CD4-positive, alpha-beta memory T cell (primary cell): ENCODE results near the gene HOMER2. TPM values are rescaled to one million over a fixed set of nuclear protein-coding genes. Genes with fewer than 3 reads are reported as not detected.
A peak's percentile ranks its signal among the peaks of the same experiment; 100 is the strongest.

ENCODE experiments used
- CTCF ChIA-PET: fragments of 350-600 bp; sonication (Branson Sonifier 250); formaldehyde crosslinking; loops from one replicate; lab custom pipeline; 2021; ENCODE audit warnings: inconsistent platforms; ENCODE audit not compliant: partially characterized antibody; lab: Charles Lee
- POLR2A ChIA-PET: fragments of 350-600 bp; sonication (Branson Sonifier 250); formaldehyde crosslinking; loops from one replicate; lab custom pipeline; 2021; ENCODE audit not compliant: partially characterized antibody; lab: Charles Lee
- DNase-seq, 5 donors: peaks; one replicate each; pipeline versions ENCODE4 v3.0.0 to v3.0.0-alpha.2; 2020 to 2022; ENCODE audit warnings: mixed read lengths in 1 of 5
- H3K27ac ChIP-seq: one replicate; pipeline ENCODE4 v1.7.0; 2013; ENCODE audit warnings: low read depth, low read length
- H3K27me3 ChIP-seq: 2 replicates; pipeline ENCODE4 v1.7.0; 2013; ENCODE audit warnings: mild to moderate bottlenecking, low read length, moderate library complexity; ENCODE audit not compliant: insufficient read depth
- H3K36me3 ChIP-seq: 2 replicates; pipeline ENCODE4 v1.7.0; 2013; ENCODE audit warnings: mild to moderate bottlenecking, low read length, moderate library complexity; ENCODE audit not compliant: insufficient read depth
- H3K4me1 ChIP-seq: 2 replicates; pipeline ENCODE4 v1.7.0; 2013; ENCODE audit warnings: mild to moderate bottlenecking, low read length, moderate library complexity; ENCODE audit not compliant: insufficient read depth
- H3K4me3 ChIP-seq, 2 donors: one replicate each; pipeline ENCODE4 v1.7.0; 2013; ENCODE audit warnings: low read length in 2 of 2, mild to moderate bottlenecking in 1 of 2
- H3K9me3 ChIP-seq, 2 donors: one replicate each; pipeline ENCODE4 v1.7.0; 2013; ENCODE audit warnings: low read length in 2 of 2, control low read depth in 1 of 2; ENCODE audit not compliant: control insufficient read depth in 1 of 2
- H3K27ac Mint-ChIP-seq, 7 donors: one replicate each; pipeline ENCODE4 v1.8.0; 2020 to 2021; ENCODE audit warnings: mixed read lengths in 7 of 7, mild to moderate bottlenecking in 6 of 7, inconsistent platforms in 3 of 7, moderate library complexity in 3 of 7
- H3K27me3 Mint-ChIP-seq, 2 donors: one replicate each; pipeline ENCODE4 v1.8.0; 2020 to 2021; ENCODE audit warnings: mixed read lengths in 2 of 2
- H3K36me3 Mint-ChIP-seq, 2 donors: one replicate each; pipeline ENCODE4 v1.8.0; 2020 to 2021; ENCODE audit warnings: mixed read lengths in 2 of 2, inconsistent platforms in 1 of 2, mild to moderate bottlenecking in 1 of 2
- H3K4me1 Mint-ChIP-seq, 4 donors: one replicate each; pipeline ENCODE4 v1.8.0; 2020 to 2021; ENCODE audit warnings: mixed read lengths in 4 of 4, mild to moderate bottlenecking in 1 of 4
- H3K4me3 Mint-ChIP-seq, 8 donors: one replicate each; pipeline ENCODE4 v1.8.0; 2020 to 2021; ENCODE audit warnings: mixed read lengths in 8 of 8, mild to moderate bottlenecking in 7 of 8, moderate library complexity in 6 of 8, inconsistent platforms in 3 of 8
- H3K9me3 Mint-ChIP-seq, 8 donors: one replicate each; pipeline ENCODE4 v1.8.0; 2020 to 2021; ENCODE audit warnings: mixed read lengths in 8 of 8, mild to moderate bottlenecking in 5 of 8, inconsistent platforms in 3 of 8, moderate library complexity in 1 of 8
- intact Hi-C: fragments of 100-400 bp; cut with micrococcal nuclease; formaldehyde crosslinking; loops from one replicate; pipeline ENCODE4 v1.15.1; 2023
- polyA plus RNA-seq, 2 donors: library from polyadenylated mRNA; unstranded; fragments of 300-500 nt; fragmentation: Illumina TruSeq; gene quantifications; one replicate each; pipeline ENCODE4 v1.2.3, GENCODE V29; 2021
- total RNA-seq, 2 experiments: library from RNA; stranded (reverse); gene quantifications; one replicate each; pipeline ENCODE4 v1.2.3, GENCODE V29; 2021

The HOMER2 gene
- total and polyA plus RNA-seq, 4 experiments from 2014 or later: 1.5 to 6.5 (median 6.1) TPM; not detected in 1

DNA sequence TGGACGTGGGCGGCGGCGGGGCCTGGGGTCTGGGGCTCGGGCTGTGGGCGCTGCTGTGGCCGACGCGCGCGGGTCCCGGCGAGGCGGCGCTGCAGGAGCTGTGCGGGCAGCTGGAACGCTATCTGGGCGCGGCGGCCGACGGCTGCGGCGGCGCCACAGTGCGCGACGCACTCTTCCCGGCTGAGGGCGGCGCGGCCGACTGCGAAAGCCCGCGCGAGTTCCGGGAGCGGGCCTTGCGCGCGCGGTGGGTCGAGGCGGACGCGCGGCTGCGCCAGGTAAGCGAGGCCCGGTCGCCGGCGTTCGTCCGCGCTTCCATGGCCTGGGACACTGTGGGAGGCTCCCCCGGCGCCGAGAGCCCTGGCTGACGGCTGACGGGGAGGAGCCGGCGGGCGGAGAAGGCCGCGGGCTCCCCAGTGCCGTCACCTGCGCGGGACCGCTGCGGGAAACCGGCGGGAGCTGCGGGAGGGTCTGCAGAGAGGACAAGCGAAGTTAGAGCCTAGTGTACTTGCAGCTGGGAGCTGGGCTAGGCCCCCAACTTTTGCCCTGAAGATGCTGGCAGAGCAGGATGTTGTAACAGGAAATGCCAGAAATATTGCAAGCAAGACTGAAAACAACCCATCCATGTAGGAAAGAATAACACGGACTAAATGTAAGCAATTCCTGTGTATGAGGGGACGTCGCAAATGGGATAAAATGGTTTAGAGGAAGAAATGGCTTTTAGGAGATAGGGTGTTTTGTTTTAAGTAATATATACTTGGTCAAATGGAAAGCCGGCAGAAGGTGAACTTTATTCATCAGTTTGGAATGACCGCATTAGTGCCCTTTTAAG is 142.2 kb downstream of the HOMER2 start:
- H3K36me3 Mint-ChIP-seq: peaks cover 15 to 32% of the 10 kb centered on the region in 2 donors
- peak overlapping the region; percentile 88 to 100 (median 96) for H3K4me3 Mint-ChIP-seq
- no peaks in the 10 kb centered on the region for H3K27me3 Mint-ChIP-seq
- DNase-seq: peak; percentile 35 to 53 (median 50)
- H3K4me1 ChIP-seq: peaks cover 35% of the 10 kb centered on the region
- H3K27ac ChIP-seq: peak overlapping the region; percentile 99
- no peaks in the 10 kb centered on the region for H3K9me3 ChIP-seq
- H3K4me1 Mint-ChIP-seq: peaks cover 17 to 45% (median 30%) of the 10 kb centered on the region in 4 donors
- peaks cover 10% of the 10 kb centered on the region for H3K36me3 ChIP-seq
- no peaks in the 10 kb centered on the region for H3K9me3 Mint-ChIP-seq
- H3K4me3 ChIP-seq: peak overlapping the region; percentile 89 to 94
- no peaks in the 10 kb centered on the region for H3K27me3 ChIP-seq
- ChIA-PET POLR2A (interaction anchor here (1.0 to 4.7 kb wide), 11 partner anchors 14 to 270 kb away, joined by 3 to 40 read pairs (median 6); partner anchors contain the start of genes C15orf40, CPEB1, RAMAC and RPS17), CTCF (interaction anchor here (1.0 to 1.3 kb wide), 3 partner anchors 60 to 270 kb away, joined by 3 to 5 read pairs (median 3); partner anchors contain the start of gene RPS17)
- peak overlapping the region; percentile 95 to 100 (median 97) for H3K27ac Mint-ChIP-seq
- intact Hi-C loops: loop anchor here (2.0 to 10.0 kb wide), 2 partner anchors 201 to 255 kb away; partner anchors contain the start of genes BTBD1 and C15orf40

DNA sequence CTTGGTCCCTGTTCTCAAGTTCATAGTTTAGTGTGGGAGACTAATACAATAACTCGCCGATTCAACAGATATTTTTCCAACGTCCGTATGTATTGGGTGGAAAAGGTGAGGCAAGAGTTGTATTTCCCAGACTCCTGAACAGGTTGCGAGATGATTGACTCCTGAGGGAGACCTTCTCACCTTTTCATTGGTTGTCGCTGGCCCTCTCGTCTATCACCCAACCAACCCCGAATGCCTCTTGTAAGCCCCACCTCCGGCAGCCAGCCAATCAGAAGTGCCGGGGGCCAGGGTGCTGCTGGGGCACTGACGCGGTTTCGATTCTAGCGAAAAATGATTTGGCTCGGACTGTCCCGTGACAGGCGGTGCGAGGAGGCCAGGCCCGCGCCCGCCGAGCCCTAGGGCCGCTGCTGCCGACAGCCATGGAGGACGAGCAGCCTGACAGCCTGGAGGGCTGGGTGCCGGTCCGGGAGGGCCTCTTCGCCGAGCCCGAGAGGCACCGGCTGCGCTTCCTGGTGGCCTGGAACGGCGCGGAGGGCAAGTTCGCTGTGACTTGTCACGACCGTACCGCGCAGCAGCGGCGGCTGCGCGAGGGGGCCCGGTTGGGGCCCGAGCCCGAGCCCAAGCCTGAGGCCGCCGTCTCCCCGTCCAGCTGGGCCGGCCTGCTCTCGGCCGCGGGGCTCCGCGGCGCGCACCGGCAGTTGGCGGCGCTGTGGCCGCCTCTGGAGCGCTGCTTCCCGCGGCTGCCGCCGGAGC is 143.0 kb downstream of the HOMER2 start, which contains the start of gene WHAMM:
TSS of gene WHAMM (plus strand) at position 321 of the 753 bp plus-strand sequence. CDS start at position 420, 99 bp downstream.
- Mint-ChIP-seq H3K4me3 (peak within 1 kb of the TSS; percentile 88 to 100 (median 96)), H3K27ac (peak within 1 kb of the TSS; percentile 95 to 100 (median 97))
- CTCF ChIA-PET: interaction anchor here (1.4 kb wide), 1 partner anchor 59 kb away, joined by 4 read pairs; no protein-coding TSS in a partner anchor

DNA sequence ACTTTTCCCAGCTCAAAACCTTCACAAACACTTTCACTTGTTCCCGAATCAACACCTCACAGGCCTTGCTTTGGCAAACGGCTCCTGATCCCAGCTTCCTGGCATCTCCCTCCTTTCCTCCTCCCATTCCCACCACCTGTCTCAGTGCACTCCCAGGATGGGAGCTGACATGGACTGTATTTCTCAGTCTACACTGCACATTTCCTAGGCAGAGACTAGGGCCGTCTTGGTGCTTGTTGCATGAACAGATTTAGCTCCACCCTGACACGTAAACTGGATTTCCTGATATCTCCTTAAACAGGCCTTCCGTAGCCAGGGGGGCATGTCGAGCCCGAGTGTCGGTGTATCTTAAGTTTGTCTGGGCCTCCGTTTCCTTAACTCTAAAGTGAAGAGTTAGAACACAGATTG is 143.9 kb downstream of the HOMER2 start:
- H3K27me3 ChIP-seq: no peaks in the 10 kb centered on the region
- intact Hi-C loops: loop anchor here (1.0 to 2.0 kb wide), 4 partner anchors 58 to 268 kb away; partner anchors contain the start of genes RAMAC and RPS17

More for the DNA sequence above, 143.0 kb downstream of the HOMER2 start, which contains the start of gene WHAMM:
- DNase-seq: peak; percentile 94 to 98 (median 96)
- peaks cover 35% of the 10 kb centered on the region for H3K4me1 ChIP-seq
- Mint-ChIP-seq H3K36me3 (peaks cover 12 to 29% of the 10 kb centered on the region in 2 donors), H3K27me3 (no peaks in the 10 kb centered on the region), H3K9me3 (no peaks in the 10 kb centered on the region), H3K4me1 (peaks cover 15 to 40% (median 28%) of the 10 kb centered on the region in 4 donors)
- H3K27ac ChIP-seq: peak within 1 kb of the TSS; percentile 99
- peak within 1 kb of the TSS; percentile 89 to 94 for H3K4me3 ChIP-seq
- H3K27me3 ChIP-seq: no peaks in the 10 kb centered on the region
- H3K9me3 ChIP-seq: no peaks in the 10 kb centered on the region
- intact Hi-C loops: loop anchor here (1.0 to 10.0 kb wide), 6 partner anchors 59 to 269 kb away; partner anchors contain the start of genes BTBD1, C15orf40, RAMAC and RPS17
- peaks cover 9% of the 10 kb centered on the region for H3K36me3 ChIP-seq
- POLR2A ChIA-PET: interaction anchor here (1.2 to 4.7 kb wide), 9 partner anchors 41 to 270 kb away, joined by 3 to 40 read pairs (median 11); partner anchors contain the start of genes C15orf40, RAMAC and RPS17

DNA sequence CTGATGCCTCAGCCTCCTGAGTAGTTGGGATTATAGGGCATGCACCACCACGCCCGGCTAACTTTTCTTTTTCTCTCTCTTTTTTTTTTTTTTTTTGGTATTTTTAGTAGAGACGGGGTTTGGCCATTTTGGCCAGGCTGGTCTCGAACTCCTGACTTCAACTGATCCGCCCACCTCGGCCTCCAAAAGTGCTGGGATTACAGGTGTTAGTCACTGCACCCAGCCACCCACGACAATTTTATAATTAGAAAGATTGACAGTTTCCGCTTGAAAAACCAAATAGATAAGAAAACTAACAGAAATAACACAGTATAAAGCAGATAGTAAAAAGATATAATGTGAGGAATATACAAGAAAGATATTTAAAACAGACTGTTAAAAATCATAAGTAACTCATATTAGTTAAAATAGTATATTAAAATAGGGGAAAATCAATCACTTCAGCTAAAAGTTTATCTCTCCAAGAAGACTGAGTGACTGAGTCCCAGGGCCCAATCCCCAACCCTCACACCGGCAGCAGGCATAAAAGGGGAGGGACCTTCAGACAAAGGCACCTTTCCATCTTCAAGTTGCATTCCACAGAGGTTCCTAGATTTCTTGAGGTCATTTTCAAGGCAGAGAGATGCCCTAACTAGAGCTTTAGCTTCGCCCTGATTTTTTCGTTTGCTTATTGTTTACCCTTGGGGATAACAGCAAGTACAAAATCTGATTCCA is 144.4 kb downstream of the HOMER2 start:
- H3K4me1 ChIP-seq: peaks cover 24% of the 10 kb centered on the region
- H3K27me3 Mint-ChIP-seq: peaks cover 0 to 2% of the 10 kb centered on the region in 2 donors
- H3K4me3 ChIP-seq: no peak overlapping the region
- POLR2A ChIA-PET: interaction anchor here (1.4 to 4.7 kb wide), 2 partner anchors 58 to 203 kb away, joined by 4 to 40 read pairs; no protein-coding TSS in a partner anchor
- no peaks in the 10 kb centered on the region for H3K9me3 ChIP-seq
- peaks cover 5 to 20% of the 10 kb centered on the region in 2 donors for H3K36me3 Mint-ChIP-seq
- no peak for DNase-seq
- intact Hi-C loops: loop anchor here (2.0 kb wide), 1 partner anchor 179 kb away; the partner anchor contains the start of gene RAMAC
- no peaks in the 10 kb centered on the region for H3K27me3 ChIP-seq
- H3K27ac ChIP-seq: peak overlapping the region; percentile 99
- CTCF ChIA-PET: interaction anchor here (1.4 kb wide), 1 partner anchor 57 kb away, joined by 4 read pairs; no protein-coding TSS in a partner anchor
- H3K4me1 Mint-ChIP-seq: peaks cover 13 to 32% (median 22%) of the 10 kb centered on the region in 4 donors
- peak overlapping the region in 1 of 8 donors; percentile 22 for H3K4me3 Mint-ChIP-seq
- H3K36me3 ChIP-seq: no peaks in the 10 kb centered on the region
- H3K27ac Mint-ChIP-seq: peak overlapping the region in 3 of 7 donors; percentile 11 to 94 (median 89)
- H3K9me3 Mint-ChIP-seq: peaks cover 0 to 2% (median 0%) of the 10 kb centered on the region in 8 donors

More for the DNA sequence above, 143.9 kb downstream of the HOMER2 start:
- Histone ChIP-seq H3K27ac (peak overlapping the region; percentile 99), H3K36me3 (peaks cover 4% of the 10 kb centered on the region), H3K9me3 (no peaks in the 10 kb centered on the region), H3K4me3 (no peak overlapping the region), H3K4me1 (peaks cover 29% of the 10 kb centered on the region)
- Mint-ChIP-seq H3K9me3 (peaks cover 0 to 1% (median 0%) of the 10 kb centered on the region in 8 donors), H3K27ac (peak overlapping the region in 5 of 7 donors; percentile 89 to 94 (median 92)), H3K36me3 (peaks cover 5 to 21% of the 10 kb centered on the region in 2 donors), H3K4me3 (peak overlapping the region in 5 of 8 donors; percentile 22 to 89 (median 84)), H3K27me3 (peaks cover 0 to 1% of the 10 kb centered on the region in 2 donors), H3K4me1 (peaks cover 13 to 33% (median 22%) of the 10 kb centered on the region in 4 donors)
- peak in 1 of 5 donors; percentile 34 for DNase-seq
- ChIA-PET CTCF (interaction anchor here (1.4 kb wide), 1 partner anchor 58 kb away, joined by 4 read pairs; no protein-coding TSS in a partner anchor), POLR2A (interaction anchor here (1.4 to 4.7 kb wide), 4 partner anchors 58 to 269 kb away, joined by 4 to 40 read pairs (median 26); partner anchors contain the start of genes RAMAC and RPS17)

DNA sequence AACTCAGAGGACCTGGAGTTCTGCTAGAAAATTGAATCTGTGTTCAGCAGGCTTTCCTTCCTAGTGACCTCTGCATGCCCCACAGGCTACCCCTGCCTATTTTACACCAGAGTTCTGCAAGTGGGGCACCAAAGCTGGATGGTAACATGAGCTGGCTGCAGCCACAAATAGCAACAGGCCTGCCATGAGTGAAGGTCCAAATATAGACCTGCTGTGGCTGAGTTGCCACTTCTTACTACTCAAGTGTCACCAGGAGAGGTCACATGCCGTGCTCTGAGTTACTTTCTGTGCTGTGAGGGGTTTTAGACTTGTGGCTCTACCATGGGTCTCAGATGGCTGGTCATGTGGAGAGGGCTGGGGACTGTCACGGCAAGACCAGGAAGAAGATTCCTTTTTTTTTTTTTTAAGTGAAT is 146.5 kb downstream of the HOMER2 start, which contains the start of gene FSD2:
TSS of gene FSD2 (minus strand) at position 76 of the 413 bp plus-strand sequence. CDS start 18,679 bp downstream, outside the sequence.
- no peak within 1 kb of the TSS for H3K4me3 ChIP-seq
- H3K9me3 ChIP-seq: no peaks in the 10 kb centered on the region
- peaks cover 0 to 2% (median 0%) of the 10 kb centered on the region in 8 donors for H3K9me3 Mint-ChIP-seq
- H3K4me1 Mint-ChIP-seq: peaks cover 4 to 13% (median 8%) of the 10 kb centered on the region in 4 donors
- no peak for DNase-seq
- H3K27me3 ChIP-seq: peaks cover 7% of the 10 kb centered on the region
- no peak within 1 kb of the TSS for H3K4me3 Mint-ChIP-seq
- peaks cover under 1 to 12% of the 10 kb centered on the region in 2 donors for H3K27me3 Mint-ChIP-seq
- CTCF ChIA-PET: no interaction called here
- POLR2A ChIA-PET: no interaction called here
- H3K27ac Mint-ChIP-seq: no peak within 1 kb of the TSS
- intact Hi-C loops: no loop called here
- H3K36me3 ChIP-seq: no peaks in the 10 kb centered on the region
- H3K27ac ChIP-seq: no peak within 1 kb of the TSS
- H3K4me1 ChIP-seq: peaks cover 8% of the 10 kb centered on the region
- H3K36me3 Mint-ChIP-seq: peaks cover 0 to 6% of the 10 kb centered on the region in 2 donors
